Uterus (tissue), 4 donors: Measurements from ENCODE around the gene TH. TPM values are rescaled to one million over a fixed set of nuclear protein-coding genes. Genes with fewer than 3 reads are reported as not detected.

Source experiments
- DNase-seq, 2 donors: peaks; one replicate each; pipeline ENCODE4 v3.0.0-alpha.2; 2019 to 2020
- H3K27ac ChIP-seq, 2 donors: fragments of 200-600 bp; sonication (generic); 1 replicate in 1 of 2; 2 replicates in 1 of 2; pipeline ENCODE4 v1.5.1; 2016 to 2018
- H3K27me3 ChIP-seq, 2 donors: fragments of 200-600 bp; sonication (generic); one replicate each; pipeline ENCODE4 v1.5.1; 2018 to 2019; ENCODE audit warnings: control low read depth in 1 of 2
- H3K36me3 ChIP-seq, 2 donors: fragments of 200-600 bp; sonication (generic); one replicate each; pipeline ENCODE4 v1.5.1; 2019; ENCODE audit warnings: control low read depth in 1 of 2
- H3K4me1 ChIP-seq, 2 donors: fragments of 200-600 bp; sonication (generic); one replicate each; pipeline ENCODE4 v1.5.1; 2018 to 2019; ENCODE audit warnings: control low read depth in 1 of 2
- H3K4me3 ChIP-seq, 2 donors: fragments of 200-600 bp; sonication (generic); 1 replicate in 1 of 2; 2 replicates in 1 of 2; pipeline ENCODE4 v1.5.1; 2018 to 2019; ENCODE audit warnings: mild to moderate bottlenecking in 1 of 2
- H3K9me3 ChIP-seq, 2 donors: fragments of 200-600 bp; sonication (generic); one replicate each; pipeline ENCODE4 v1.5.1; 2019; ENCODE audit warnings: control low read depth in 1 of 2
- POLR2A ChIP-seq, 2 donors: fragments of 450-650 bp; IDR thresholded peaks; one replicate each; pipeline ENCODE4 v1.6.1; 2016; ENCODE audit warnings: antibody characterized with exemption in 2 of 2, mild to moderate bottlenecking in 1 of 2, moderate library complexity in 1 of 2
- intact Hi-C: fragments of 100-400 bp; cut with DNase I; formaldehyde crosslinking; loops from one replicate; pipeline ENCODE4 v1.15.1; 2023; ENCODE audit warnings: low total_unique reads
- total RNA-seq, 4 donors: library from RNA; depleted of rRNA in 3 of 4; stranded (reverse); fragments of >200 nt in 3 of 4; gene quantifications; one replicate each; pipeline versions ENCODE4 v1.1.0 to v1.2.4, GENCODE V29; 2014 to 2023
- TF ChIP-seq, protein P1 (sequence below), 4 experiments: fragments of 200-600 bp in 2 of 4; fragments of 450-650 bp in 2 of 4; sonication (generic) in 2 of 4; IDR thresholded peaks; one replicate each; pipeline ENCODE4 v1.5.1; 2016 to 2019; ENCODE audit warnings: antibody characterized with exemption in 4 of 4, mild to moderate bottlenecking in 2 of 4, moderate library complexity in 1 of 4
- donor health status: DM: yes; HTN: yes; CAD: no.

TH gene
- total RNA-seq, 4 donors from 2014 or later = 0.37 to 1.3 TPM; not detected in 2

DNA sequence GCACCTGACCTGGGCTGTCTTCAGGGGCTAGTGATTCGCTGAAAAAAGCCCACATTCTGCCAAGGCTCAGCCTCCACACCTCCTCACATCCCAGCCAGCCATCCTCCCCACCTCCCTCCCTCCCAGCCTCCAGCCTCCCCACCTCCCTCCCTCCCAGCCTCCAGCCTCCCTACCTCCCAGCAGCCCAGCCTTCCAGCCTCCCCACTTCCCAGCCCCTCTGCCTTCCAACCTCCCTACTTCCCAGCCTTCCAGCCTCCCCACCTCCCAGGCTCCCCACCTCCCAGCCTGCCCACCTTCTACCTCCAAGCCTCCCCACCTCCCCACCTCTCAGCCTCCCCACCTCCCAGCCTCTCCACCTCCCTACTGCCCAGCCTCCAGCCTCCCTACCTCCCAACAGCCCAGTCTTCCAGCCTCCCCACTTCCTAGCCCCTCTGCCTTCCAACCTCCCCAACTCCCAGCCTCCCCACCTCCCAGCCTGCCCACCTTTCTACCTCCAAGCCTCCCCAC, 33.7 kb upstream of the TH start:
- TF ChIP-seq POLR2A (IDR thresholded peaks at IDR 0.05) = no peak
- TF ChIP-seq, protein P1, sequence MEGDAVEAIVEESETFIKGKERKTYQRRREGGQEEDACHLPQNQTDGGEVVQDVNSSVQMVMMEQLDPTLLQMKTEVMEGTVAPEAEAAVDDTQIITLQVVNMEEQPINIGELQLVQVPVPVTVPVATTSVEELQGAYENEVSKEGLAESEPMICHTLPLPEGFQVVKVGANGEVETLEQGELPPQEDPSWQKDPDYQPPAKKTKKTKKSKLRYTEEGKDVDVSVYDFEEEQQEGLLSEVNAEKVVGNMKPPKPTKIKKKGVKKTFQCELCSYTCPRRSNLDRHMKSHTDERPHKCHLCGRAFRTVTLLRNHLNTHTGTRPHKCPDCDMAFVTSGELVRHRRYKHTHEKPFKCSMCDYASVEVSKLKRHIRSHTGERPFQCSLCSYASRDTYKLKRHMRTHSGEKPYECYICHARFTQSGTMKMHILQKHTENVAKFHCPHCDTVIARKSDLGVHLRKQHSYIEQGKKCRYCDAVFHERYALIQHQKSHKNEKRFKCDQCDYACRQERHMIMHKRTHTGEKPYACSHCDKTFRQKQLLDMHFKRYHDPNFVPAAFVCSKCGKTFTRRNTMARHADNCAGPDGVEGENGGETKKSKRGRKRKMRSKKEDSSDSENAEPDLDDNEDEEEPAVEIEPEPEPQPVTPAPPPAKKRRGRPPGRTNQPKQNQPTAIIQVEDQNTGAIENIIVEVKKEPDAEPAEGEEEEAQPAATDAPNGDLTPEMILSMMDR (IDR thresholded peaks at IDR 0.05) = no peak
- H3K36me3 ChIP-seq = no peaks in the 10 kb centered on the region
- peak; percentile 1 to 5 for DNase-seq

DNA sequence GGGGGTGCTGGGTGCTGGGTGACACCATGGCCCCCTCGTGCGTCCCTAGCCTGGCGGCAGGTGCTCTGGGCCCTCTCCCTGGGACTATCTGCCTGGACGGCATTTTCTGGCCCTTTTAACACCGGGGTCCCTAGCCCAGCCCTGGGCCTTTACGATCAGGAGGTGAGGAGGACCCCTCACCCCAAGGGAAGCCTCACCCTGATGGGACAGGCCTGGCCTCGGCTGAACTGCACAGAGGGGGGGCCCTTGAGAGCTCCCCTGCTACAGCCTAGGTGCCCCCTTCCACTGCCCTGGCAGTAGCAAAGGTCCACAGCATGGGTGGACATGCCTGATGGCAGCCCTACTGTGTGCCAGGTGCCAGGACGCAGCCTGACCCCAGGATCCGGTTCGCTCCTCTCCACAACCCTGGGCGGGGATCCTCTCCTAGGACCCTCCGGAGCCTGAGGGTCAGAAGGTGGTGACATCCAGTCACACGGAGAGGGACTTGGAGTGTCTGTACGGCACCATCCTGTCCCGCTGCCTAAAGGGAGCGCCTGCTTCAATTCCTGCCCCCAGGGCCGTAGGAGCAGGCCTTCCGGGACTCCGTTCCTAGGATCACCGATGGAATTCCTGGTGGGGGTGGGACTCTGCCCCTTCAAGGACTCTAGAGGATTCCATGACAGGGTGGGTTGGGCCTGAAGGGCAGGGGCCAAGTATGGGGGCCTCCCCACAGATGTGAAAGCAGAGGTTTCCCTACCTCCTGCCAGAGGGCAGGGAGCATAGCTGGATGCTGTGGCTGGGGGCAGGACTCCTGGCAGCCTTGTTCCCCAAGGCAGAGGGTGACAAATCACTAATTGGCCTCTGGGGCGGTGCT, 33.0 kb upstream of the TH start:
- no peaks in the 10 kb centered on the region for H3K36me3 ChIP-seq
- no peak overlapping the region for H3K27ac ChIP-seq
- H3K4me3 ChIP-seq = no peak overlapping the region
- TF ChIP-seq, protein P1 (IDR thresholded peaks at IDR 0.05) = no peak
- TF ChIP-seq POLR2A (IDR thresholded peaks at IDR 0.05) = no peak
- peak in 1 of 2 donors; percentile 5 for DNase-seq
- H3K9me3 ChIP-seq = no peaks in the 10 kb centered on the region
- no peaks in the 10 kb centered on the region for H3K27me3 ChIP-seq
- no peaks in the 10 kb centered on the region for H3K4me1 ChIP-seq
- intact Hi-C loops = no loop called here

More for the DNA sequence above, 33.7 kb upstream of the TH start:
- Histone ChIP-seq H3K9me3 (no peaks in the 10 kb centered on the region), H3K4me3 (no peak overlapping the region), H3K27me3 (no peaks in the 10 kb centered on the region), H3K27ac (no peak overlapping the region), H3K4me1 (no peaks in the 10 kb centered on the region)
- intact Hi-C loops = no loop called here

DNA sequence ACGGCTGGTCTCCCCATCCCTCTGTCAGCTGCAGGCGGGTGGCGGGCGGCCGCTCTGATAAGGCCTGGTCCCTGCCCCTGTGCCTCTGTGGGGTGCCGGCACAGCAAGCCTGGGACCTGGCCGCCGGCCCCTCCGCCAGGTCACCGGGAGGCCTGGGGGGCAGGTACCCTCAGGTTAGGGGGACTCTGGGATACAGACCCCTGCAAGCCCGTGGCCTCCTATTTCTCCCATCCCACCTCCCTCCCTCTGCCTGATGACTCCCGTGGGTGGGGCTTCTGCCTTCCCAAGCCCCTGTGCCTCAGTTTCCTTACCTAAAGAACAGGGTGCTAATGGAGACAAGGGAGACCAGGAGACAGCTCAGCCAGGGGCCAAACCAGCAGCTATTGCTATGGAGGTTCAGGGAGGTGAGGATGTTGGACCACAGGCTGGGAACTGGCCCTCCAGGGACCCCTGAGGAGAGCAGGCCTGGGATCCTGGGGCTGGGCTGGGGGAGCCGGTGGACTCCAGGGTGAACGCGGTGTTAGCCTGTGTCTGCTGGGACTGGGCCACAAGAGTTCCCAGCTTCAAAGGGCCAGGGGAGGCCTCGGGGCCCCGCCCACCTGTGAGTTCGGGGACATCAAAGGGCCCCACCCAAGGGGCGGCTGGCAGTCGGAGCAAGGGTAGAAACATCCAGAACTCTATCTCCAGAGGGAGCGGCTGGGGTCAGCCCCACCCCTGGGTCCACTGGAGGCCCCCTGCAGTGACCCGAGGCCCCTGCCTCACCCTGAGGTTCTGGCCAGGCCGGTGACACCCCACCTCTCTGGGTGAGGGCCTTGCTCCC, 32.0 kb upstream of the TH start:
- H3K27me3 ChIP-seq = no peaks in the 10 kb centered on the region
- intact Hi-C loops = no loop called here
- no peak for DNase-seq
- H3K9me3 ChIP-seq = no peaks in the 10 kb centered on the region
- H3K36me3 ChIP-seq = no peaks in the 10 kb centered on the region
- no peak for TF ChIP-seq POLR2A (IDR thresholded peaks at IDR 0.05)
- TF ChIP-seq, protein P1 (IDR thresholded peaks at IDR 0.05) = no peak
- no peak overlapping the region for H3K4me3 ChIP-seq
- no peak overlapping the region for H3K27ac ChIP-seq
- no peaks in the 10 kb centered on the region for H3K4me1 ChIP-seq

DNA sequence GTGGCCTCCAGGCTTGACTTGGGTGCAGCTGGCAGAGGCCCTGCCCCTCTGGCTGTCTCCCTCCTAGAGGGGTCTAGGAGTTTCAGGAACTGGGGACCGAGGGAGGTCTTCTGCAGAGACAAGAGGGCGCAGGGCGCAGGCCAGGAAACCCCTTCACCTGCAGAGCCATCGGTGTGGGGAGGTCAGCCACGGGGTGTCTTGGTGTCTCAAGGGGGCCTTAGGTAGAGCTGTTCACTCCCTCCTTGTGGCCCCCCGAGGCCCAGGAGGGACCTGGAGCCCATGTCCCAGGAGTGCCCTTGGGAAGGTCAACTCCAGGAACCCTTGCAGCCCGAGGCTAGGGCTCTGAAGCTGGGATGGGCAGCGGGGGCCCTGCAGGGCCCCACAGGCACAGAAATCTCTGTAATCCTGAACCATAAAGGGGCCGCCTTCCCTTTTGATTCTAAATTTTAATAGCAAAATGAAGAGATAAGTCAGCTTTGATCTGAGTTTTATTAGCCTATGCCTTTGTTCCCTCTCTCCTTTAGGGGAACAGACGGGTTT, 31.4 kb upstream of the TH start:
- no peaks in the 10 kb centered on the region for H3K36me3 ChIP-seq
- no peak overlapping the region for H3K4me3 ChIP-seq
- intact Hi-C loops = no loop called here
- H3K27me3 ChIP-seq = no peaks in the 10 kb centered on the region
- H3K4me1 ChIP-seq = no peaks in the 10 kb centered on the region
- H3K27ac ChIP-seq = no peak overlapping the region
- DNase-seq = no peak
- H3K9me3 ChIP-seq = no peaks in the 10 kb centered on the region
- TF ChIP-seq, protein P1 (IDR thresholded peaks at IDR 0.05) = no peak
- TF ChIP-seq POLR2A (IDR thresholded peaks at IDR 0.05) = no peak
